NCI-H1417 (cell line): ENCODE results near the gene NARF.
"Not testable (repeated sequence)": the region's sequence is repeated elsewhere in the genome, so short reads cannot be mapped to it uniquely, and the experiment has no call there.

Experiments
- DNase-seq, 3 experiments: peaks; one replicate each; lab custom pipeline; 2025; lab: John Stamatoyannopoulos, UW

NARF gene

DNA sequence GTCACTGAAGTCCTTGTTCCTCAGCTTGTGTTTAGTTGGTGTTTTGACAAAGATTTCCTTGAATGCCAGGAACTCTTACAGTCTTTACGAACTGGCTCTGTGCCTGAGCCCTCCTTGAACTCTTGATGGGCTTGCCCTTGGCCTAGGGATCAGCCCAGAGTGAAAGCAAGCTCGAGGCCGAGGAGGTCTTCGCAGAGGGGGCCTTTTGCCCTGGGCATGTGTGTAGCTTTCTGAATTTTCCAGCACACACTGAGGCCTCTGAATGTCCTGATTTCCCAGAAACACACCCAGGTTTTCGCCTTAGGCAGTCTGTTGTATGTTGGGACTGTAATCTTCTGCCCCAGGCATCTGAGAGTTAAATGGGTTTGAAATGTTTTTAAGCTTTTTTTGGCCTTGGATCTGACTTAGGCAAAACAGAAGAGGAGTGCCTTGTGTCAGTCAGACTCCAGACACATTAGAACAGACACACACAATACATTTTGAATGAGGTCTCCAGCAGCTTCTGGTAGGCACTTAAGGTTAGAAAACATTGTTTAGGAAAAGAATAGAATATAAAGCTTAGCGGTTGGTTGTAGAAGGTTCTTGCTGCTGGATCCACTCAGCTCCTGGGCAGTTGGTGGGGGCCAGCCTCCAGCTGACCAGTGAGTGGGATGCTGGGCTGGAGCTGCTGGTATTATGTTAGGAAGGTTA is 78.1 kb downstream of the NARF start:
- DNase-seq, result peak in 1 of 3 experiments; percentile 22

DNA sequence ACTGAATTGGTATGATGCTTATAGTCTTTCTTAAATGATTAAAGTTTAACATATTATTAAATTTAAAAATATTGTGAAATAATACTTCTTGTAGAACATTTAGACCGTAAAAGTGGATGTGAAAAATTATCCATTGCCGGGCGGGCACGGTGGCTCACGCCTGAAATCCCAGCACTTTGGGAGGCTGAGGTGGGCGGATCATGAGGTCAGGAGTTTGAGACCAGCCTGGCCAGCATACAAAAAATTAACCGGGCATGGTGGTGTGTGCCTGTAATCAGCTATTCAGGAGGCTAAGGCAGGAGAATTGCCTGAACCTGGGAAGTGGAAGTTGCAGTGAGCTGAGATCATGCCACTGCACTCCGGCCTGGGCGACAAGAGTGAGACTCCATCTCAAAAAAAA is 78.7 kb downstream of the NARF start:
- not testable (repeated sequence) for DNase-seq

DNA sequence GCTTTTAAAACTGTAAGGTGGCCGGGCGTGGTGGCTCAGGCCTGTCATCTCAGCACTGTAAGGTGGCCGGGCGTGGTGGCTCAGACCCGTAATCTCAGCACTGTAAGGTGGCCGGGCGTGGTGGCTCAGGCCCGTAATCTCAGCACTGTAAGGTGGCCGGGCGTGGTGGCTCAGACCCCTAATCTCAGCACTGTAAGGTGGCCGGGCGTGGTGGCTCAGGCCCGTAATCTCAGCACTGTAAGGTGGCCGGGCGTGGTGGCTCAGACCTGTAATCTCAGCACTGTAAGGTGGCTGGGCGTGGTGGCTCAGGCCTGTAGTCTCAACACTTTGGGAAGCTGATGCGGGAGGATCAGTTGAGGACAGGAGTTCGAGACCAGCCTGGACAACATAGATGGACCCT is 80.5 kb downstream of the NARF start:
- not testable (repeated sequence) for DNase-seq
